HEK293T (cell line): Measurements from ENCODE around the gene UGT2B11.
"Not testable (repeated sequence)": the region's sequence is repeated elsewhere in the genome, so short reads cannot be mapped to it uniquely, and the experiment has no call there.

Experiments
- NFRKB ChIP-seq: fragments of 450-650 bp; IDR thresholded peaks from 2 replicates; pipeline ENCODE4 v1.6.1; 2016; ENCODE audit warnings: mild to moderate bottlenecking, moderate library complexity
- SP1 ChIP-seq: fragments of 450-650 bp; IDR thresholded peaks from 2 replicates; pipeline ENCODE4 v1.6.1; 2017

- TF ChIP-seq SP1, NFRKB: not testable (repeated sequence)
Measured at GRCh38 chr4:69198506-69198905, 16.0 kb downstream of the UGT2B11 start.
